HG03064 (cell line): ENCODE data around the gene CCDC88B.
"Not testable (repeated sequence)": the region's sequence is repeated elsewhere in the genome, so short reads cannot be mapped to it uniquely, and the experiment has no call there.

Source experiments
- ATAC-seq: cut with Tn5 transposase; IDR thresholded peaks from one replicate; pipeline ENCODE4 v1.9.1; 2021; ENCODE audit warnings: low read depth; ENCODE audit not compliant: unreplicated experiment

Gene CCDC88B

GRCh38 chr11:64318766-64319761 is 20.9 kb upstream of the CCDC88B start:
- no peak for ATAC-seq

GRCh38 chr11:64320556-64320955 is 19.4 kb upstream of the CCDC88B start:
- no peak for ATAC-seq

- no peak for ATAC-seq
These were observed 19.0 kb upstream of the CCDC88B start for GRCh38 chr11:64321026-64321425.

- no peak for ATAC-seq
These were observed 18.5 kb upstream of the CCDC88B start for GRCh38 chr11:64321533-64321932.

- no peak for ATAC-seq
These were observed 17.1 kb upstream of the CCDC88B start for GRCh38 chr11:64322925-64323260.

- ATAC-seq: no peak
These were observed 16.6 kb upstream of the CCDC88B start for GRCh38 chr11:64323373-64323772.

- not testable (repeated sequence) for ATAC-seq
These were observed 16.0 kb upstream of the CCDC88B start for GRCh38 chr11:64323984-64324383.

- ATAC-seq: no peak
These were observed 15.1 kb upstream of the CCDC88B start for GRCh38 chr11:64324692-64325469.

- no peak for ATAC-seq
These were observed 12.6 kb upstream of the CCDC88B start for GRCh38 chr11:64327375-64327774.

GRCh38 chr11:64327993-64328392 is 12.0 kb upstream of the CCDC88B start:
- no peak for ATAC-seq

GRCh38 chr11:64330888-64331287 is 9.1 kb upstream of the CCDC88B start:
- no peak for ATAC-seq

GRCh38 chr11:64331569-64332371 is 8.2 kb upstream of the CCDC88B start:
- ATAC-seq: no peak

GRCh38 chr11:64333556-64333955 is 6.4 kb upstream of the CCDC88B start:
- ATAC-seq: no peak

GRCh38 chr11:64334764-64335735 is 5.0 kb upstream of the CCDC88B start:
- ATAC-seq: peak; percentile 74

- ATAC-seq: no peak
These were observed 2.3 kb upstream of the CCDC88B start for GRCh38 chr11:64337538-64338249.

GRCh38 chr11:64338716-64339115 is 1.3 kb upstream of the CCDC88B start:
- no peak for ATAC-seq

GRCh38 chr11:64339286-64339685 is 718 bp upstream of the CCDC88B start:
- ATAC-seq: no peak

- no peak for ATAC-seq
These were observed 799 bp downstream of the CCDC88B start for GRCh38 chr11:64340671-64341335.
